GM04504 (cell line): ENCODE measurements around the gene ARSB.
A peak's percentile ranks its signal among the peaks of the same experiment; 100 is the strongest.

Experiments used
- DNase-seq: peaks from one replicate; pipeline ENCODE4 v3.0.0-alpha.2; 2012; ENCODE audit warnings: low read depth

Gene ARSB

DNA sequence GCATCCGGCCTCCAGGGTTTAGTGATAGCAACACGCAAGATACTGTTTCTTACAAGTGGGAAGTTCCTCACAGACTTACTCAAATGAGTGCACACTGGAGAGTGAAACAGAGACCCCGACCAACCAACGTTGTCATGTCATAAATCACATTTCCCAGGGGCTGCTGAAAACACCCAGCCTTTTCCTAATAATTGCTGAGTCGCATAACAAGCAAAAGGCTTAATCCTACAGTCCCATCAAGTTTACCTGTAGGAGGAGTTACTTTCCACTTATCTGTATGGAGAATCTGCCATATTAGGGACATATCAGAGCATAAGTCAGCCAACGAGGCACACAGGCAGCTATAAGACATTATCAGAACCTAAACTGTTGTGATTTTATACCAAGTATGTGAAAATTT, 180.1 kb downstream of the ARSB start:
- DNase-seq, result no peak

DNA sequence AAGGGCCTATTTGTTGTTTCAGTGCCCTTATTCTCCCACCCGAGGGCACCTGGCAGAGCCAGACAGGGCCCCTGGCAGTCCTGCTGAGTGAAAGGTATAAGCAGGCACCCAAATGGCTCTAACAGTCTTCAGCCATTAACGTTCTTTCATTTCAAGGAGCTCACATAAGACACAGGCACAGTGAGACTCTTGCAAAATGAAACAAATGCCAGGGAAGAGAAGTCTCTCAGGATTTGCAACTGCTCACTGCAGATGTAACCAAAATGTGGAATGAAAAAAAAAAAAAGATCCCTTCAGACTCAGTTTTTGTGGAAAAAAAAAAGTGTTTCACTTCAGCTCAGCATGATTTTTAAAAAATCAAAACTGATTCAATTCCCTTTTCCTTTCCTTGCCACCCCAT, 181.2 kb downstream of the ARSB start:
- DNase-seq, result no peak

DNA sequence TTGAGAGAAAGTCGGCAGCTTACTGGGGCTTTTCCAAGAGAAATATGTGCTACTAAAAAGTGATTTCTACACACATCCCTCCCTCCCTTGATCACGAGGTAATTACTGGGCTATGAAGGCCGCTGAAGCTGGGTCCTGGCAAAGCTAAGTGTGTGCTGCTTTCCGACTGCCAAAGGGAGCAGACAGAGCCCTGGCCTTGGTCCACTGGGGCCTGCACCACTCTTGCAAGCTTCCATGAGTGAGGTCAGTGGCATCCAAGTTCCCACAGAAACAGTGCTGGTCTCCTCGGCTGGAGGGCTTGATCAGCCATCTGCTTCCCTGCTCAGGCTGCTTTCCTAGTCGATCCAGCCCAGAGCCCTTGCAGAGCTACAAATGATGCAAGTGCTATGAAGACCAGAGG, 181.8 kb downstream of the ARSB start:
- no peak for DNase-seq

DNA sequence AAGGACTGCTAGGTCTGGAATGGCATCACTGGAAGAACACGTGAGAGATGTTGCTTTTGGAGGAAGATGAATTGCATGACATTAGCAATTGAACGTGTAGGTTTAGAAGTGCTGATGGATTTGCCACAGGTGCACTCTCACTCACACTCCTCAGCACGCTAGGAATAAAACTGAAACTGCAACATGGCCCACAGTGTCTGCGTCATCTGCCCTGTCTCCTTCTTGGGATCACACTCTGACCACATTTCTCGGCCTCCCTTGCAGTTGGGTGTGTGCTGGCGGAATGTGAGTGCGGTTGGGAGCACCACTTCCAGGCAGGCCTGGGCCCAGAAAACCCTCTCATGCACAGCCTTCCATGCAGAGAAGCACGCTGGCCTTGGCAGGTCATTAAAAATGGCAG, 183.7 kb downstream of the ARSB start:
- DNase-seq, result no peak

DNA sequence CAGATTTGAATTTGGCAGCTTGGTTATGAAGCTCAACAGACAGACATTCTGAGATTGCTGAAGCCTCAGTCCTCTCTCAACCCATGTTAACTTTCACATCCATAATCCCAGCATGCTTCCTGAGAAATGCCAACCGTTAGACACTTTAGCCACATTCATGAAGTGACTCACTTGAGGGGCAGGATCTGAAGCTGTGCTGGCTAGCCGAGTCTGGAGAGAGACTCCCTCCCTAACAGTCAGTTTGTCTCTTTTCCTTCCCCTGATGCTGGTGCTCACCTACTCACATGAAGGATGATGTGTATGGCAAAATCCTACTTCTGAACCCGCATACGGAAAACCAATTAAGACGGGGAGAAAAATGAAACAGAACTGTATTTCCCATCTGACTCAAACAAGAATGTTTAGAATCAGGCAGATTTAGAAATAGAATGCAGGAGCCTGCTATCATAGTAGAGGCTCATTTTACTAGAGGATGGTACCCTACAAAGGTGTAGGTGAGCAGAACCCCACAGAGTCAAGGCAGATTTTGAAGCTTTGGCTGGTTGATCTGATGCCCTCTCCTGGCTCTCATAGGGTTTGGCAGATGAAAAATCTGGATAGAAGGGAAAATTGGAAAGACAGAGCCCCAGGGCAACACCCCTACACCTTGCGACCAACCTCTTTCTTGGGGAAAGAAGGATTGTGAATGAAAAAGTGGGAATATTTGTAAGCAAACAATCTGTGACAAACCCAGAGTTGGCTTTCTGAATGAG, 185.7 kb downstream of the ARSB start:
- no peak for DNase-seq

DNA sequence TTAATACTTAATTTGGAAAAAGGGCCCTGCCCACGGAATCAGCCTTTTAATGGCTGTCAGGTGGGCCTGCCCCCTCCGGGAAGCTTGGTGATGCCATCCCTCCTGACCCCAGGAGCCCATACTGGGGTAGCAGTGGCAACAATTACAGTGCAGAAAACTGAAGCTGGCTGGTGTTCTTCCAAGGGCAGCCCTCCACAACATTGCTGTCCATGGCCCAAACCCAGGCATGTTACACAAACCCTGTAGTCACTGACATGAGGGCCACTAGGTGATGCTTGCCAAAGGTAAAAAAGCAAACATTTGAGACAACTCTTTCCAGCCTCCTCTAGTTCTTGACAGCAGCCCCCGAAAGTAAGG, 186.5 kb downstream of the ARSB start:
- DNase-seq, result no peak

DNA sequence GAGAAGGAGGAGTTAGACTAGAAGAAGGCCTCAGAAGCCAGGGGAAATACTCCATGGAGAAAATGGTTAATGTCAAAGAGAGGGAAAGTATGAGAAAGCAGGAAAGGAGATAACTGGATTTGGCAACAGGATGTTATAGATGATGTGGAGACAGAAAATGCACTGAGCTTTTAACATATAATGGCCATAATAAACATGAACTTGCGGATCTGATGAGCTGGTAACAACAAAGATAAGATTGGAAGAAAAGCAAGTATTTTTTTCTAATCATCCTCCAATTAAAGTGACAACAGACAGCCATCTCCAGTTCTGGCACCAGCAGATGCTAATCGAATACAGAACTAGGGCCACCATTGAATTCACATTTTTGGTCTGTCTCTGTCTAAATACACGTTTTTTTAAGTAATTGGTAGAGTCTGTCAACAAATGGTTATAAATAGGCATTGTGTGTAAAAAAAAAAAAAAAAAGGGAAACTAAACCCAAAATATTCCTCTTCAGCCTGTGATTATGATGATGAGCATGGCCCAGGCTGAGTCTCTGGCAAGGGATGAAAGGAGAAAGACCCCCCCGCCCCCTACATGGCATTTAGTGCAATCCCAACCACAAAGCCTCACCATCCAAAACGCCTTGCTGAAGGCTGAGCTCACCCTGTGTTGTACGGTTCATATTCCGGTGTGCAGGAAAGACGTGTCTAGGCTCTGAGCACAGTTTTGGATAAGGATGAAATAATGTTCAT, 187.0 kb downstream of the ARSB start:
- no peak for DNase-seq

DNA sequence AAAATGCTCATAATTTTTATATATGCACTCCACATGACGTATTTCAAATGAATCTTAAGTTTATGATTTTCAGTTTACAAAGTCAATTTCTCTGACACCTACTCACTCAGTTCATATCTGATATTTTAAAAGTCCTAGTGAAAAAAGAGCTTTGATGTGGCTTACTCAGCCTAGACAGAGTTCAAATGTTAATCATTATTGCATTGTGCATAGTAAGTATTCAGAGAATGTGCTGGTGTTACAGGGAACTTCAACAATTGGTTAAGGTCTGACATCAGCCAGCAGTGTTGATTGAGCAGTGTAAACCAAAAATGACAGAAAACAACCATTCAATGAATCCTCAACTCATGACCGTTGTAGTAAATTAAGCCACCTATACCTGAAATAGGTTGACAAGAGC, 189.4 kb downstream of the ARSB start:
- DNase-seq, result no peak

DNA sequence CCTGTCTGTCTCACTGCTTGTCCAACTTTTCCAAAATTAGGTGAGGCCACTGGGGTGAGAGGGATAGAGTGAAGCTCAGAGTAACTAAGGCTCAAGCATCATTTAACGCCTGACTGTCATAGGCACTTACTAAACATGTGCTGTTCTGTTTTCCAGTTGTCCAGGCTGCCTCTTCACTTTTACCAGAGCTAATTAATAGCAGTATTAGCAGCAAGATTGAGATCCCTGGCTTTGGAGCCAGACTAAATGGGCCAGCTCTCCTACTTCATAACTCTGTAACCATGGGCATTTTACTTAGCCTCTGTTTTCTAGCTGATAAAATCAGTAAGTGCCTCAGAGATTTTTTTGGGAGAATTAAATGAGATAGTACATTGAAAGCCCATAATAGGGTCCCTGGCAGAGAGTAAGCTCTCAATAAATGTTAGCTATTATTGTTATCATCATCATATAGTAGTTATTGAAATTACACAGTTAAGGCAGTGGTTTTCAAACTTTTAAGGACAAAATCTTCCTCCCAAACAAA, 190.4 kb downstream of the ARSB start:
- no peak for DNase-seq

DNA sequence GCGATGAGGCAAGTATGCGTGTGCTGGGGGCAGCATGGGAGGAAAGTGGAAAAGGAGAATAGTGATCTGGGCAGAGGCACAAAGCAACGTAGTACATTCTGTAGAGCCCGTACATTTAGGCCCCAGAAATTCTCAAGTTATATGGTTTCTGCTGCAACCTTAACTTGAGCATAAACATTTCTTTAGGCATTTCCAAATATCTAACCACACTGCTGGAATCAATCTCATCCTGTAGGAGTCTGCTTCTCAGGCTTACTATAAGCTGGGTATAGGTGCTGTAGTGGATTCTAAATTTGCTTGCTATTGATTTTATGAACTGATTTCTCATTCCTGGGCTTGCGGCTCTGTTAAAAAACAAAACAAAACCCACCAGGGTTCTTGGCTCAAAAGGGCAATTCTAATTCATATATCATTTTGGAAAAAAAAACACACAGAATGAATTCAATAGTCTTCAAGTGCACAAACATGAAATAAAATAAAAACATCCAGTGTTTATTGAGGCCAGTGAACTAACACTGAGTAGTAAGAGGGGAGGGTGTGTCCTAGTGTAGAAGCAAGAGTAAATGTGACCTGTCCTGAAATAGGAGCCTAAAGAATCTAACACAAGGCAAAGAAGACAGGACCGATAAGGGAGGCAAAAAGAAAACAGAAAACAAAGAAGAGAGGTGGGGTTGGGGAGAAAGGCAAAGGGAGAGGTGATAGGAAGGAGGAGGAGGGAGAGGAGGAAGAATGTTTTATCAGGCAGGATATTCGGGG, 191.0 kb downstream of the ARSB start:
- DNase-seq, result no peak

DNA sequence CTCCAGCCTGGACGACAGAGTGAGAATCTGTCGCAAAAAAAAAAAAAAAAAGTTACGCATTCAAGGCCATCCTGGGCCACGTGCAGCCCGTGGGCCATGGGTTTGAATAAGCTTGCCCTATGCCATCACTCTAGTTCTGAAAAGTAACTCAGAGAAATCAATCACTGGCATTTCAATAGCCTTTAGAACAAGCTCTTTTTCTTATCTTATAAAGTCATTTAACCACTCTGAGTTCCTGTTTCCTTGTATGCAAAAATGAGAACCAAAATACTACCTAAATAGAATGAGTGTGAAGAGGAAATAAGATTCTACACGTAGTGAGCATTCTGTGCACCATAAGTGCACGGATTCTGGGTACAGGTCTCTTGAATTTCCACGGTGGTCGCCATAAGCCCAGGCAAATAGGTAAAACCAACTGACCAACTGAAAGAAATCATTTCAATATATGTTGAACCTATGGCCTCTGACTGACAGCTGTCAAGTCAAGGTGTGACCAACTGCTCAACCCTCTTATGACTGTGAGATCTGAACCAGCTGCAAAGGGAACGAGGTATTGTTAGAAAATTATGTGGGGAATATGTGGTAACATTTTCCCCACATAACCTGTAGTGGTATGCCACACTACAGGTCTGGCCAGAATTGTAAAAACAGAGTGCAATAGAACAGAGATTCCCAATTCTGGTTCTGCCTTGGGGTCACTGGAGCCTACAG, 192.6 kb downstream of the ARSB start:
- DNase-seq, result no peak

DNA sequence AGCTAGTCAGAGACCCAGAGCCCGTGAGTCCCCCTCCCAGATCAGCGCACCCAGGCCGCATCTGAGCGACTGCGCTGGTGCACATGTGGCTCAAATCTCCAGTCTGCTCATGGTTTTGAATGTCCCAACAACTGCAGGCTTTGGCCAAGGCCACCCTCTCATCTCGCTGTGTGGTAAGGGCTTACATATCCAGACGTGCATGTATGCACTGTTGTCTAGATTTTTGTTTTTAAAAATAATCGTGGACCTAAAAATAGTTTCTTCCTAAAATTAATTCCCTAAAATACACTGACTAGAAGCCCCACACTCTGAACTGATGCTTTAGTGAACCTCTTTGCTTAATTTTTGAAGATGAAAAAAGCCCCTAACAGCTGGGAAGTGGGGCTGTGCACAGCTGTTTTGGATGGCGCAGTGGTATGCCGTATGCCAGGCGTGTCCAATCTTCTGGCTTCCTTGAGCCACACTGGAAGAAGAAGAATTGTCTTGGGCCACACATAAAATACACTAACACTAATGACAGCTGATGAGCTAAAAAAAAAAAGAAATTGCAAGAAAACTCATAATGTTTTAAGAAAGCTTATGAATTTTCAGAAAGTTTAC, 193.5 kb downstream of the ARSB start:
- DNase-seq, result no peak

DNA sequence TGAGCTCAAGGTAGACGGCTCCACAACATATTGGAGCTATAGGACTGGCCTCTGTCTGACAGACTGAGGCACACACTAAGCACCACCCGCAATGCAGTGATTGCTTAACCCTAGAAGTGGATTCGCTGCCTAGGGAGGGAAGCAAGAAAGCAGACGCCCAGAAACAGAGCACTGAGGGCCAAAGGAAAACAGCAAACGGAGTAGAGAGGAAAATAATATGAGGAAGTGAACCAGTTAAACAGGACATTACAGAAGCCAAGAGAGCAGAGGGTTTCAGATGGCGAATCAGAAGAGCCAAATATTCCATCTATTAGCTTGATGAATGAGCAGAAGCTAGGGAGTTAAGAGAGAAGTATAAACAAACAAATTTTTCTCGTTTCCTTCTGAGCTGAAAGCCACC, 197.3 kb downstream of the ARSB start:
- DNase-seq, result no peak

DNA sequence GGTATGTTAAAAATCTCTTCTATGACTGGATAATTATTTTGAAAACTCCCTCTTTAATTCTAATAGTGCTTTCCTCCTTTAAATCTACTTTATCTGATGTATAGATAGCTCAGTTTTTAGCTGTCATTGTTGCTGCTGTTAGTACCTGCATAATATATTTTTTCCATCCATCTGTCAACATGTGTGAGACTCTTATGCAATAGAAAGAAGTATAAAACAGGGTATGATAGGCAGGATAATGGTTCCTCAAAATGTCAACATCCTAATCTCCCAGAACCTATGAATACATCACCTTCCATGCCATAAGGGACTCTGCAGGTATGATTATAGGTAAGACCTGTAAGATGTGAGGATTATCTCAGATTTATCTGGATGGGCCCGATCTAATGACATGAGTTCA, 199.7 kb downstream of the ARSB start:
- no peak for DNase-seq

DNA sequence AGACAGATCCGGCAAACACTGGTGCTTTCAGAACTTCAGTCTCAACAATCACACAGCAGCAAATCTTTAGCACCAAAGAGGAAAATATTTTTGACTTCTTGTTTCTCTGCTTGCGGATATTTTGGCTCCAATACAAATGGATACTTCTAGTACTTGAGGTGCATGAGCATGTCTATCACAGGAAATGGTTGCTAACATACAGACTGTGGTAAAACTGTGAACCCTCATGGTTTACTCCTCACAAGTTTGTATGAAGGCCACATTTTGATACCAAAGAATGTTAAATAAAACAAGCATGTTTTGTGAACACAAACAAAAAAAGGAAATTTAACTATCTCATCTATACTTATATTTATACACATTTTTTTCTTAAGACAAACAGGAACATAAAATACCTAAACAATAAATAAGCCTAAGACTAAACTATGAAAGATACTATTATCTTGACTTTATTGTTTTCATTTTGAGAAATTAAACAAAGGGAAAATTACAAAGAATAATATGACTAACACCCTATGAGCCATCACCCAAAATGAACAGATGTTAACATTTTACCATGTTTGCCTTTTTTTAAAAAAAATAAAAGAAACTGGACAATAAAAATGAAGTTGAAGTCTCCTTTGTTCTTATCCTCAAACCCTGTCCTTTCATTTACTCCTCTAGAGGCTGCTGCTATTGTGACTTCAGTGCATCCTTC, 201.5 kb downstream of the ARSB start:
- no peak for DNase-seq

DNA sequence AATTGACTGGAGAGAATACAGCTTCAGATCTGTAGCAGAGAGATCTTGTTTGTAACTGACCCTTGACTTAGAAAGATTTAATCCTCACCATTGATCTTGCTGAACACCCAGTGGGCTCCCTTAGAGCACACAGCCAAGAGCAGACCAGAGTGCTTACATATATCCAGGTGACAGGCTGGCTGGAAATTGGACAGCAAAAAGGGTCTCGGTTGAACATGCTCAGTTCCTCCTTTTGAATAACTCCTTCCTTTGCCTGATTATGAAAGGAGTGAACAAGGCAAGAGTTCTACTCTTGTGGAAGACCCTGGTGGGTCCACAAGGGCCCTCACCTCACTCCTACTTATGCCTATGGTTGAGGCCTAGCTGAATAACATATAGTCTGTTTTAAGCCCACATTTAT, 202.4 kb downstream of the ARSB start:
- no peak for DNase-seq

DNA sequence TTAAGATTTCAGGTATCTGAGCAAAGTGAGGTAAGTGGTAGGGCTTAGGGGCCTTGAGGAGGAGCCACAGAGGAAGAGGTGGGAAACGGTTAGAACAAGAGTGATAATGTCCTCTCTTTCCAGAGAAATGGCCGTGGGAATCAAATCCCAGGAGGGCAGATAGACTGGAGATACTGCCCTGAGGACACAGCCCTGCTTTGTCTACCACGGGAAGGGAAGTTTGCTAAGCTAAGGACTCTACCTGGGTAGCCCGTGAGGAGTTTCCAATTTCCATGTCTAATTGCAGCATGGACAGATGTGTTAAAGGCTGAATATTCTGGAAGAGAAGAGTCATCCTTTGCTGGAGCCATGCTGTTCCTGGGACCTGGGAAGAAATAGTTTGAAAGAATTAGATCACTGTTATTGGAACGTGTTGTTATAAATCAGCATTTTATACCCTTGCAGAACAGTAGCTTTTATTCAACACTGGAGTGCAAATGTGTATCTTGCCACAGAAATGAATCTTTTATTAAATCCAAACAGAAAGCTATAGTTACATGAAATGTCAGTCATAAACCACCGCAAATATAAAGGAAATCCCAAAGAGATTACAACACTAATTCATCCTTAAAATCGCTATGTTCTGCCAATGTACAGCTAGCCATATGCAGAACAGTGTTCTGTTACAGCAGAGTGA, 203.4 kb downstream of the ARSB start:
- no peak for DNase-seq

DNA sequence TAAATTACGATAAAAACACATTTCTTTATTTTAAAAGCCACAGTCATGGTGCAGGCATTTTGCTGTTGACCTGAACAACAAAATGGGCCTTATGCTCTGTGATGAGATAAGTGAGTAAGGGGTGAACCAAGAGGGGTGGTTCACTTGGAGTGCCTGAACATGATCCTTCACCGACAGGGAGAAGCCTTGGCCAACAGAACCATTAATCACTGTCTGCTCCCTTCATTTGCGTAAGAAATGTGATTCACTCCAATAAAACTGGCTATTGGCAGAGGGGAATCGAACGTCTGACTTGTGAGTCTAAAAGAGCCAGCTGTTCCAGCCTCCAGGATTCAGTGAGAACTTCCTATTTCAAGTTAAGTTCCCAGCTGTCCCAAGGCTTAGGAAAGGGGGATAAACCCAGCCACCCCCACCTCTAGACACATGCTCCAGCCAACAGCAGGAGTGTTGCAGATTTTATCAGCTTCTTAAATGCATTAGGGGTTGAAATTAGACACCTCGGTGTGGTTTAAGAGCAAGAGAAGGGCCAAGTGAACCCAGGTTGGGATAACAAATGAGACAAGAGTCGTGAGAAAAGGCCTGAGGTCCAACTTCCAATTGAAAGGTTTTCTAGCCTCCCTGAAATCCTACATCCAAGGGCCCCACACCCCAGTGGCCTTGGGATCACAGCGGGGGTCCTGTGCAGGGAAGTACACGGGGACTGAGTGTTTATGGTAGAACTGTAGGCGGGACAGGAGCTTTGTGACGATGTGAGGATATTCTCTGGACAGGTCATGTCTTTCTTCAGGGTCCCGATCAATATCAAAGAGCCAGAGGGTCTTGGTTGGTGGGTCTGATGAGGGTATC, 205.1 kb downstream of the ARSB start:
- peak; percentile 82 for DNase-seq

DNA sequence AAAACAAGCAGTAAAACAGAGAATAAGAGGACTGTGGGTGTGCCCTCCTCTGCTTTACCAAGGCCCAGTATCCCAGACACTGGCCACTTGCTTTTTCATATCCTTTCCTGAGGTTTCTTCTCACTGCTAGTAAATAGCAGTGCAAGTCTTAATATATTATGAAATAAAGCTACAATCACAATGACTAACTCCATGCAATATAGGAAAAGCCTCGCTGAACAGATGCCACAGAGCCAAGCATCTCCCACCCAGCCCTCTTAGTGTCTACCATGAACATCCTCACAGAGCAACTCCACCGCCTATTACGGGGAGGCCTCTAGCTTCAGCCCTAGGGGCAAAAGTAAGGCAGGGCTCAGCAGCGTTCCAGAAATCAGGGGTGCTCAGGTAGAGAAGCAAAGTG, 205.8 kb downstream of the ARSB start:
- DNase-seq, result no peak

DNA sequence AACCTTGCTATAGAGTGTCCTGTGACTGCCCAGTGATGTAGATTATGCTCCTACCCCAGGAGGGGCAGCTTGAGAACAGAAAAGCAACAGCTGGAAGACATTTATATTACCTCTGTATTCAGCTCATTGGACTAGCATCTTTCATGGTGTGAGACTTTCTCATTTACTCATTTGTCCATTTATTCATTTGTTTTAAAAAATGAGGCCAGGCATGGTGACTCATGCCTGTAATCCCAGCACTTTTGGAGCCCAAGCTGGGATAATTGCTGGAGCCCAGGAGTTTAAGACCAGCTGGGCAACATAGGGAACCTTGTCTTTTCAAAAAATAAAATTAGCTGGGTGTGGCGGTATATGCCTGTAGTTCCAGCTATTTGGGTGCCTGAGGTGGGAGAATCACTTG, 206.6 kb downstream of the ARSB start:
- DNase-seq, result peak; percentile 80
